HepG2 (cell line): ENCODE measurements around the gene SLC25A22. TPM values are rescaled to one million over a fixed set of nuclear protein-coding genes. Genes with fewer than 3 reads are reported as not detected.

ENCODE experiments used
- ASH2L ChIP-seq: fragments of 300-600, 200-600 bp; sonication (generic); IDR thresholded peaks from 2 replicates; pipeline ENCODE4 v1.7.0; 2017; ENCODE audit warnings: low read depth, mild to moderate bottlenecking, moderate library complexity, mixed read lengths, low read length; ENCODE audit not compliant: insufficient read length
- IKZF4 ChIP-seq: sonication (generic); formaldehyde crosslinking; IDR thresholded peaks from 2 replicates; pipeline ENCODE4 v1.5.1; 2020; ENCODE audit warnings: borderline replicate concordance, mild to moderate bottlenecking, low read depth, missing genetic modification reagents; ENCODE audit errors: not compliant biosample characterization
- NONO ChIP-seq, 2 experiments: fragments of 450-650 bp in 1 of 2; sonication (generic) in 1 of 2; formaldehyde crosslinking in 1 of 2; IDR thresholded peaks in 1 of 2; conservative IDR thresholded peaks in 1 of 2; 2 replicates each; pipeline versions ENCODE4 v1.6.1 to v1.8.0; 2017 to 2022; ENCODE audit warnings: mild to moderate bottlenecking in 1 of 2, missing genetic modification reagents in 1 of 2, moderate library complexity in 1 of 2
- POLR2G ChIP-seq: fragments of 200-400 bp; formaldehyde crosslinking; IDR thresholded peaks from 2 replicates; pipeline ENCODE4 v1.6.1; 2018; ENCODE audit warnings: mild to moderate bottlenecking, low read depth, low read length, moderate library complexity
- SIN3A ChIP-seq: IDR thresholded peaks from 2 replicates; pipeline ENCODE4 v1.6.1; 2011; ENCODE audit warnings: low read depth, mild to moderate bottlenecking, control low read depth, low read length, borderline replicate concordance
- TP53 ChIP-seq: sonication (generic); formaldehyde crosslinking; conservative IDR thresholded peaks from 2 replicates; pipeline ENCODE4 v1.4.0; 2020; ENCODE audit warnings: missing genetic modification reagents
- WIZ ChIP-seq: sonication (generic); formaldehyde crosslinking; IDR thresholded peaks from 2 replicates; pipeline ENCODE4 v1.5.1; 2020; ENCODE audit warnings: mild to moderate bottlenecking, missing genetic modification reagents
- ZFP36L1 ChIP-seq: sonication (generic); formaldehyde crosslinking; IDR thresholded peaks from 2 replicates; pipeline ENCODE4 v1.8.0; 2022; ENCODE audit warnings: mild to moderate bottlenecking, missing genetic modification reagents, moderate library complexity
- ZNF263 ChIP-seq: sonication (generic); formaldehyde crosslinking; IDR thresholded peaks from 2 replicates; pipeline ENCODE4 v1.4.0; 2020; ENCODE audit warnings: missing genetic modification reagents
- ZNF550 ChIP-seq: sonication (generic); formaldehyde crosslinking; IDR thresholded peaks from 2 replicates; pipeline ENCODE4 v1.4.0; 2020; ENCODE audit warnings: mild to moderate bottlenecking, missing genetic modification reagents, borderline replicate concordance
- ZNF713 ChIP-seq: sonication (generic); formaldehyde crosslinking; IDR thresholded peaks from 2 replicates; pipeline ENCODE4 v1.4.0; 2020; ENCODE audit warnings: mild to moderate bottlenecking, missing genetic modification reagents
- ZNF75D ChIP-seq: sonication (generic); formaldehyde crosslinking; IDR thresholded peaks from 2 replicates; pipeline ENCODE4 v1.8.1; 2023; ENCODE audit warnings: missing genetic modification reagents, mild to moderate bottlenecking, borderline replicate concordance
- polyA plus RNA-seq, 8 experiments: library from polyadenylated mRNA; depleted of rRNA in 3 of 8; stranded (reverse) in 7 of 8; unstranded in 1 of 8; fragments of >200 nt; fragmentation: Illumina TruSeq in 4 of 8; extraction: Trizol in 4 of 8; gene quantifications; 2 replicates each; pipeline versions ENCODE4 v1.2.1 to v1.2.3, GENCODE V29; 2011 to 2016; ENCODE audit warnings: low read depth in 4 of 8, missing spikeins in 1 of 8, mixed read lengths in 1 of 8; ENCODE audit not compliant: insufficient read depth in 1 of 8
- total RNA-seq, 5 experiments: library from RNA; depleted of rRNA; stranded (reverse); fragments of >200 nt; fragmentation: Illumina TruSeq; extraction: Trizol; gene quantifications; 2 replicates each; pipeline ENCODE4 v1.2.3, GENCODE V29; 2016; ENCODE audit warnings: low read depth in 1 of 5
- TF ChIP-seq, protein P1 (sequence below): sonication (generic); formaldehyde crosslinking; IDR thresholded peaks from 2 replicates; pipeline ENCODE4 v1.5.0; 2020; ENCODE audit warnings: missing genetic modification reagents
- TF ChIP-seq, protein P2 (sequence below): sonication (generic); formaldehyde crosslinking; IDR thresholded peaks from 2 replicates; pipeline ENCODE4 v1.4.0; 2020; ENCODE audit warnings: mild to moderate bottlenecking, missing genetic modification reagents, borderline replicate concordance
- TF ChIP-seq, protein P3 (sequence below): sonication (generic); formaldehyde crosslinking; IDR thresholded peaks from 2 replicates; pipeline ENCODE4 v1.4.0; 2020; ENCODE audit warnings: mild to moderate bottlenecking, missing genetic modification reagents
- TF ChIP-seq, protein P4 (sequence below): conservative IDR thresholded peaks from 2 replicates; pipeline ENCODE4 v1.6.1; 2018; ENCODE audit warnings: missing genetic modification reagents
- TF ChIP-seq, protein P5 (sequence below): sonication (generic); formaldehyde crosslinking; IDR thresholded peaks from 2 replicates; pipeline ENCODE4 v1.4.0; 2020; ENCODE audit warnings: missing genetic modification reagents

SLC25A22 gene
- total and polyA plus RNA-seq, 2 of the 13 experiments (the other 11 are each of a cell fraction or from before 2014, with no cell fraction given) = 12.4 to 19.2 TPM

DNA sequence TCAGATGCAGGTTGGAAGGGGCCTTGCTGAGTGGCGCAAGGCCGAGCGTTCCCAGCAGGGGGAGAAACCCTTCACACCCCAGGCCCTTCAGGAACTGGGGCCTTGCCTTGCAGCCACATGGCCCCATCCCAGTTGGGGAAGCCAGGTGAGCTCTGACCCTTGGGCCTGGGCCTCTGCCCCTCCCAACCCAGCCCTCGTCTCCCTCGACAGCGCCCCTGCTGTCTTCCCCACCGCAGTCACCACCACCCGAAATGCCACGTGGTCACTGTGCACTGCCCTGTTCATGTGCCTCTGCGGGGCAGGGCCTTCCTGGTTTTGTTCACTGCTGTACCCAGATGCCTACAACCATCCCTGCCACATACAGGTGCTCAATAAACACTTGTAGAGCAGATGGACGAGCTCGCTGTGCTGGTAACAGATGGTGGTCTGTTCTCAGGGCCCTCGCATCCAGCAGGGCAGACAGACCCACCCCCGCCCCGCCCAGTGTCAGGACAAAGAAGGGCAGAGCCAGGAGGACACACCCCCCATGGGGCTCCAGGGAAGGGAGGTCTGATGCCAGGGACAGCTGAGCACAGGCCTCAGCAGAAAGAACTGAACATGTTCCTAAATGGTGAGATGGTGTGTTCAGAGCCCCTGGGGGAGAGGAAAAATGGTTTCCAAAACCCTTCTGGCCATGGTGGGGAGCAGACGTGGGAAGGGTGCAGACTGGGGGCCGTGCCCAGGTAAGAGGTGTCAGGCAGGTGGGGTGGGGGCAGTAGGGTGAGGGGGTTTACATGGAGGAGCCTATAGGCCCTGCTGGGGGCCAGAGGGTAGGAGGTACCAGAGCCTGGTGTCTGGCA is 40.6 kb upstream of the SLC25A22 start (continued):
- no peak for TF ChIP-seq IKZF4
- TF ChIP-seq WIZ = no peak
- TF ChIP-seq, protein P1, sequence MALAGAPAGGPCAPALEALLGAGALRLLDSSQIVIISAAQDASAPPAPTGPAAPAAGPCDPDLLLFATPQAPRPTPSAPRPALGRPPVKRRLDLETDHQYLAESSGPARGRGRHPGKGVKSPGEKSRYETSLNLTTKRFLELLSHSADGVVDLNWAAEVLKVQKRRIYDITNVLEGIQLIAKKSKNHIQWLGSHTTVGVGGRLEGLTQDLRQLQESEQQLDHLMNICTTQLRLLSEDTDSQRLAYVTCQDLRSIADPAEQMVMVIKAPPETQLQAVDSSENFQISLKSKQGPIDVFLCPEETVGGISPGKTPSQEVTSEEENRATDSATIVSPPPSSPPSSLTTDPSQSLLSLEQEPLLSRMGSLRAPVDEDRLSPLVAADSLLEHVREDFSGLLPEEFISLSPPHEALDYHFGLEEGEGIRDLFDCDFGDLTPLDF = no peak
- TF ChIP-seq POLR2G = peak; percentile 48
- TF ChIP-seq ZNF75D (CRISPR knock-in tag) = no peak
- TF ChIP-seq, protein P2, sequence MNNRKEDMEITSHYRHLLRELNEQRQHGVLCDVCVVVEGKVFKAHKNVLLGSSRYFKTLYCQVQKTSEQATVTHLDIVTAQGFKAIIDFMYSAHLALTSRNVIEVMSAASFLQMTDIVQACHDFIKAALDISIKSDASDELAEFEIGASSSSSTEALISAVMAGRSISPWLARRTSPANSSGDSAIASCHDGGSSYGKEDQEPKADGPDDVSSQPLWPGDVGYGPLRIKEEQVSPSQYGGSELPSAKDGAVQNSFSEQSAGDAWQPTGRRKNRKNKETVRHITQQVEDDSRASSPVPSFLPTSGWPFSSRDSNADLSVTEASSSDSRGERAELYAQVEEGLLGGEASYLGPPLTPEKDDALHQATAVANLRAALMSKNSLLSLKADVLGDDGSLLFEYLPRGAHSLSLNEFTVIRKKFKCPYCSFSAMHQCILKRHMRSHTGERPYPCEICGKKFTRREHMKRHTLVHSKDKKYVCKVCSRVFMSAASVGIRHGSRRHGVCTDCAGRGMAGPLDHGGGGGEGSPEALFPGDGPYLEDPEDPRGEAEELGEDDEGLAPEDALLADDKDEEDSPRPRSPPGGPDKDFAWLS = no peak
- no peak for TF ChIP-seq ZNF263 (CRISPR knock-in tag)
- no peak for TF ChIP-seq ZNF713
- no peak for TF ChIP-seq ASH2L
- peak; percentile 80; the same call in 1 of the 2 replicates for TF ChIP-seq SIN3A
- TF ChIP-seq, protein P3, sequence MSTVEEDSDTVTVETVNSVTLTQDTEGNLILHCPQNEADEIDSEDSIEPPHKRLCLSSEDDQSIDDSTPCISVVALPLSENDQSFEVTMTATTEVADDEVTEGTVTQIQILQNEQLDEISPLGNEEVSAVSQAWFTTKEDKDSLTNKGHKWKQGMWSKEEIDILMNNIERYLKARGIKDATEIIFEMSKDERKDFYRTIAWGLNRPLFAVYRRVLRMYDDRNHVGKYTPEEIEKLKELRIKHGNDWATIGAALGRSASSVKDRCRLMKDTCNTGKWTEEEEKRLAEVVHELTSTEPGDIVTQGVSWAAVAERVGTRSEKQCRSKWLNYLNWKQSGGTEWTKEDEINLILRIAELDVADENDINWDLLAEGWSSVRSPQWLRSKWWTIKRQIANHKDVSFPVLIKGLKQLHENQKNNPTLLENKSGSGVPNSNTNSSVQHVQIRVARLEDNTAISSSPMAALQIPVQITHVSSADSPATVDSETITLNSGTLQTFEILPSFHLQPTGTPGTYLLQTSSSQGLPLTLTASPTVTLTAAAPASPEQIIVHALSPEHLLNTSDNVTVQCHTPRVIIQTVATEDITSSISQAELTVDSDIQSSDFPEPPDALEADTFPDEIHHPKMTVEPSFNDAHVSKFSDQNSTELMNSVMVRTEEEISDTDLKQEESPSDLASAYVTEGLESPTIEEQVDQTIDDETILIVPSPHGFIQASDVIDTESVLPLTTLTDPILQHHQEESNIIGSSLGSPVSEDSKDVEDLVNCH (CRISPR knock-in tag) = no peak
- no peak for TF ChIP-seq TP53 (CRISPR knock-in tag)
- no peak for TF ChIP-seq NONO (IDR thresholded peaks at IDR 0.05)
- peak; percentile 92 for TF ChIP-seq NONO (CRISPR knock-in tag; conservative IDR thresholded peaks at IDR 0.05)
- no peak for TF ChIP-seq ZNF550 (CRISPR knock-in tag)
- TF ChIP-seq, protein P4, sequence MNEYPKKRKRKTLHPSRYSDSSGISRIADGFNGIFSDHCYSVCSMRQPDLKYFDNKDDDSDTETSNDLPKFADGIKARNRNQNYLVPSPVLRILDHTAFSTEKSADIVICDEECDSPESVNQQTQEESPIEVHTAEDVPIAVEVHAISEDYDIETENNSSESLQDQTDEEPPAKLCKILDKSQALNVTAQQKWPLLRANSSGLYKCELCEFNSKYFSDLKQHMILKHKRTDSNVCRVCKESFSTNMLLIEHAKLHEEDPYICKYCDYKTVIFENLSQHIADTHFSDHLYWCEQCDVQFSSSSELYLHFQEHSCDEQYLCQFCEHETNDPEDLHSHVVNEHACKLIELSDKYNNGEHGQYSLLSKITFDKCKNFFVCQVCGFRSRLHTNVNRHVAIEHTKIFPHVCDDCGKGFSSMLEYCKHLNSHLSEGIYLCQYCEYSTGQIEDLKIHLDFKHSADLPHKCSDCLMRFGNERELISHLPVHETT = peak; percentile 65; the same call in 1 of the 2 replicates
- TF ChIP-seq, protein P5, sequence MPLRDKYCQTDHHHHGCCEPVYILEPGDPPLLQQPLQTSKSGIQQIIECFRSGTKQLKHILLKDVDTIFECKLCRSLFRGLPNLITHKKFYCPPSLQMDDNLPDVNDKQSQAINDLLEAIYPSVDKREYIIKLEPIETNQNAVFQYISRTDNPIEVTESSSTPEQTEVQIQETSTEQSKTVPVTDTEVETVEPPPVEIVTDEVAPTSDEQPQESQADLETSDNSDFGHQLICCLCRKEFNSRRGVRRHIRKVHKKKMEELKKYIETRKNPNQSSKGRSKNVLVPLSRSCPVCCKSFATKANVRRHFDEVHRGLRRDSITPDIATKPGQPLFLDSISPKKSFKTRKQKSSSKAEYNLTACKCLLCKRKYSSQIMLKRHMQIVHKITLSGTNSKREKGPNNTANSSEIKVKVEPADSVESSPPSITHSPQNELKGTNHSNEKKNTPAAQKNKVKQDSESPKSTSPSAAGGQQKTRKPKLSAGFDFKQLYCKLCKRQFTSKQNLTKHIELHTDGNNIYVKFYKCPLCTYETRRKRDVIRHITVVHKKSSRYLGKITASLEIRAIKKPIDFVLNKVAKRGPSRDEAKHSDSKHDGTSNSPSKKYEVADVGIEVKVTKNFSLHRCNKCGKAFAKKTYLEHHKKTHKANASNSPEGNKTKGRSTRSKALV = no peak
- TF ChIP-seq ZFP36L1 (CRISPR knock-in tag) = no peak
